GM19324 (cell line): ENCODE results near the gene COPS4.

ENCODE experiments used
- ATAC-seq: cut with Tn5 transposase; IDR thresholded peaks from one replicate; pipeline ENCODE4 v1.9.1; 2021; ENCODE audit warnings: mild to moderate bottlenecking, moderate library complexity; ENCODE audit not compliant: unreplicated experiment, low FRiP score

COPS4 gene

GRCh38 chr4:83114576-83114975 lies 79.6 kb downstream of the COPS4 start, which contains the start of gene PLAC8:
TSS of gene PLAC8 (minus strand) at chr4:83114729. CDS start at chr4:83107921, 6,808 bp downstream.
- ATAC-seq, result no peak

GRCh38 chr4:83115000-83115399 lies 80.0 kb downstream of the COPS4 start:
- ATAC-seq, result no peak

- ATAC-seq, result no peak
Measured at GRCh38 chr4:83115656-83116285, 80.8 kb downstream of the COPS4 start.

- no peak for ATAC-seq
Measured at GRCh38 chr4:83118869-83119268, 83.9 kb downstream of the COPS4 start.

GRCh38 chr4:83121246-83121645 lies 86.3 kb downstream of the COPS4 start:
- ATAC-seq, result no peak

- ATAC-seq, result peak; percentile 60
Measured at GRCh38 chr4:83124111-83124780, 89.3 kb downstream of the COPS4 start.
